ENCODE data around the gene IGSF9B.

DNA sequence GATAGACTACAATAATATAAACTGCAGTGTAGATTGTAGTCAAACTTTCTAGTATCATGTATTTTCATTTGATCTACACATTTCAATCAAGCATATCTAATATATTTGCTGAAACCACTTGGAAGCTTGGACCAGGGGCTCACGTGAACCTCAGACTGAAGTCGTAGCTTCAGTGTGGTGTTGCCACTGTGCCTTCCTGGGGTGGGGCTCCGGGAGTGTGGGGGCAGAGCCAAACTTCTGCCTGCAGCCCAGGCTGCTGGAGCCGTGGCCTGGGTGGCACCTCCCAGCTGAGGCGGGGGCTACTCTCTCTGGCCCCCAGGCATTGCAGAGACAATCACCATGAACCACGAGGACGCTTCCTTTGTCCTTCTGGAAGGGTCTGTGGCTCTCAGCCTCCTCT is 36.3 kb upstream of the IGSF9B start:
- TF ChIP-seq, protein P1, sequence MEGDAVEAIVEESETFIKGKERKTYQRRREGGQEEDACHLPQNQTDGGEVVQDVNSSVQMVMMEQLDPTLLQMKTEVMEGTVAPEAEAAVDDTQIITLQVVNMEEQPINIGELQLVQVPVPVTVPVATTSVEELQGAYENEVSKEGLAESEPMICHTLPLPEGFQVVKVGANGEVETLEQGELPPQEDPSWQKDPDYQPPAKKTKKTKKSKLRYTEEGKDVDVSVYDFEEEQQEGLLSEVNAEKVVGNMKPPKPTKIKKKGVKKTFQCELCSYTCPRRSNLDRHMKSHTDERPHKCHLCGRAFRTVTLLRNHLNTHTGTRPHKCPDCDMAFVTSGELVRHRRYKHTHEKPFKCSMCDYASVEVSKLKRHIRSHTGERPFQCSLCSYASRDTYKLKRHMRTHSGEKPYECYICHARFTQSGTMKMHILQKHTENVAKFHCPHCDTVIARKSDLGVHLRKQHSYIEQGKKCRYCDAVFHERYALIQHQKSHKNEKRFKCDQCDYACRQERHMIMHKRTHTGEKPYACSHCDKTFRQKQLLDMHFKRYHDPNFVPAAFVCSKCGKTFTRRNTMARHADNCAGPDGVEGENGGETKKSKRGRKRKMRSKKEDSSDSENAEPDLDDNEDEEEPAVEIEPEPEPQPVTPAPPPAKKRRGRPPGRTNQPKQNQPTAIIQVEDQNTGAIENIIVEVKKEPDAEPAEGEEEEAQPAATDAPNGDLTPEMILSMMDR (IDR thresholded peaks at IDR 0.05): no peak
- TF ChIP-seq EP300 (IDR thresholded peaks at IDR 0.05): no peak

Measured in gastroesophageal sphincter (tissue), 3 donors.